OCI-LY3 (cell line): ENCODE results near the gene BIRC5.
"Not testable (repeated sequence)": the region's sequence is repeated elsewhere in the genome, so short reads cannot be mapped to it uniquely, and the experiment has no call there.

ENCODE experiments used
- H2AFZ ChIP-seq: fragments of 200-600, 300-600 bp; shearing (Covaris generic); 2 replicates; pipeline ENCODE4 v1.6.0; 2014; ENCODE audit warnings: antibody characterized with exemption, low read depth, low read length
- H3K27ac ChIP-seq: fragments of 200-600, 300-600 bp; sonication (generic); 2 replicates; pipeline ENCODE4 v1.5.1; 2014; ENCODE audit warnings: mild to moderate bottlenecking, low read length, moderate library complexity, mixed read lengths
- H3K27me3 ChIP-seq: fragments of 200-600, 300-600 bp; sonication (generic); 2 replicates; pipeline ENCODE4 v1.6.1; 2014; ENCODE audit warnings: low read depth, low read length, mixed read lengths
- H3K36me3 ChIP-seq: fragments of 200-600, 300-600 bp; sonication (generic); replicated peaks from 2 replicates; pipeline ENCODE3; 2014; ENCODE audit warnings: low read depth, low read length, mixed read lengths
- H3K4me1 ChIP-seq: fragments of 300-600, 200-600 bp; sonication (generic); 2 replicates; pipeline ENCODE4 v1.6.1; 2014; ENCODE audit warnings: low read length, mixed read lengths
- H3K4me2 ChIP-seq: fragments of 200-600, 300-600 bp; sonication (generic); 2 replicates; pipeline ENCODE4 v1.6.1; 2014; ENCODE audit warnings: low read length, mixed read lengths
- H3K4me3 ChIP-seq: fragments of 300-600, 200-600 bp; sonication (generic); 2 replicates; pipeline ENCODE4 v1.5.1; 2014; ENCODE audit warnings: antibody characterized with exemption, mild to moderate bottlenecking, low read length, moderate library complexity
- H3K79me2 ChIP-seq: fragments of 300-600, 200-600 bp; shearing (Covaris generic); 2 replicates; pipeline ENCODE4 v1.6.1; 2014; ENCODE audit warnings: mild to moderate bottlenecking, low read length, mixed read lengths
- H3K9ac ChIP-seq: fragments of 300-600, 200-600 bp; shearing (Covaris generic); 2 replicates; pipeline ENCODE4 v1.6.0; 2014; ENCODE audit warnings: mild to moderate bottlenecking, low read length, moderate library complexity
- H3K9me3 ChIP-seq: fragments of 200-600, 300-600 bp; shearing (Covaris generic); 2 replicates; pipeline ENCODE4 v1.6.1; 2014; ENCODE audit warnings: low read length, mixed read lengths; ENCODE audit not compliant: insufficient read depth
- H4K20me1 ChIP-seq: fragments of 200-600, 300-600 bp; sonication (generic); 2 replicates; pipeline ENCODE4 v1.6.1; 2016; ENCODE audit warnings: low read length, mixed read lengths; ENCODE audit not compliant: insufficient read depth
- CTCF ChIP-seq: fragments of 200-600, 300-600 bp; sonication (generic); IDR thresholded peaks from 2 replicates; pipeline ENCODE4 v1.5.1; 2014; ENCODE audit warnings: antibody characterized with exemption, low read length, low read depth
- EZH2phosphoT487 ChIP-seq: fragments of 200-600 bp; shearing (Covaris generic); IDR thresholded peaks from 2 replicates; pipeline ENCODE4 v1.6.1; 2018; ENCODE audit warnings: antibody characterized with exemption, mixed run types, low read depth

The BIRC5 gene

DNA sequence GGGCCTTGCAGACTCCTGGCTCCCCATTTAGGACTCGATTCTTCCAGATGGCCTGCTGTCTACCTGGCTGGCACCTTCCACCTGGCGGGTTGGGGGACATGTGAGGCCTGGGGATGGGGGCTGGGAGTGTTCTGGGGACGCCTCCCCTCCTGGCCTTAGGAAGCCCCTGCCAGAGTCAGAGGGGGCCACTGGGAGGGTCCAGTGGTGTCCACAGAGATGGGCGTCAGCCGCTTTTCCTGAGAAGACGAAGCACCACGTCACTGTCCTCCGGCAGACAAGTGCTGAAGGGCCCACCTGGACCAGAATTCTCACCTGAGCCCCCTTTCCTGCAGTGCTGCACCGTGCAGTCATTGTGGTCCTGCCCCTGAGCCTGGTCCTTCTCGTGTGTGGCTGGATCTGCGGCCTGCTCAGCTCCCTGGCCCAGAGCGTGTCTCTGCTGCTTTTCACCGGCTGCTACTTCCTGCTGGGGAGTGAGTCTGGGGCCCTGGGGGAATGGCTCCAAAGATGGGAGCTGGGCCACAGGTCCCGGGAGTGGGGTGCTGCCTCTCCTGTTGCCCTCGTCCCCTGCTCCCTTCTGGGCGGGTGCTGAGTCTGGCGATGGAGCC lies 20.3 kb downstream of the BIRC5 start:
- Histone ChIP-seq H3K4me3 (no peak overlapping the region), H3K27ac (no peak overlapping the region), H3K27me3 (peaks cover 7% of the 10 kb centered on the region; the same call in 1 of the 2 replicates), H3K79me2 (no peaks in the 10 kb centered on the region), H4K20me1 (no peaks in the 10 kb centered on the region), H2AFZ (no peak overlapping the region), H3K36me3 (no peaks in the 10 kb centered on the region), H3K4me2 (no peak overlapping the region), H3K9me3 (no peaks in the 10 kb centered on the region), H3K4me1 (peaks cover 18% of the 10 kb centered on the region), H3K9ac (no peak overlapping the region)
- TF ChIP-seq CTCF (no peak), EZH2phosphoT487 (no peak)

GRCh38 chr17:78235022-78235421 lies 21.0 kb downstream of the BIRC5 start:
- H3K4me1 ChIP-seq = peaks cover 22% of the 10 kb centered on the region
- H3K36me3 ChIP-seq, H3K4me2 ChIP-seq, H3K9ac ChIP-seq, H3K9me3 ChIP-seq, H2AFZ ChIP-seq, H3K27ac ChIP-seq, H3K27me3 ChIP-seq, H3K4me3 ChIP-seq, H3K79me2 ChIP-seq, H4K20me1 ChIP-seq: not testable (repeated sequence)

DNA sequence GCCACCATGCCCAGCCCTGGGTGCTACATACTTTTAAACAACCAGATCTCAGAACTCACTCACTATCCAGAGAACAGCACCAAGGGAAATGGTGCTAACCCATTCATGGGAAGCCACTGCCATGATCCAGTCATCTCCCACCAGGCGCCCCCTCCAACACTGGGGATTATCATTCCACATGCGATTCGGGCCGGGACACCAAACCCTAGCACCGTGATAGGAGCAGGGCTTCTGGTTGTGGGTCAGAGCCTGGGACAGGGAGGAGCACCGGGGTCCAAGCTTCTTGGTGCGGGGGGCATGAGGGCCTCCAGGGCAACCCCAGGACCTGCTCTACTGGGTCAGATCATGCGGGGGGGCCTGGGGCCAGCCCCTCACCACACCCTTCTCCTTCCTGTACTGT lies 21.8 kb downstream of the BIRC5 start:
- H3K9me3 ChIP-seq = no peaks in the 10 kb centered on the region
- no peak overlapping the region for H3K9ac ChIP-seq
- H3K4me1 ChIP-seq = peaks cover 15% of the 10 kb centered on the region
- no peak overlapping the region for H2AFZ ChIP-seq
- peaks cover 2% of the 10 kb centered on the region; the same call in 1 of the 2 replicates for H3K27me3 ChIP-seq
- H3K27ac ChIP-seq = no peak overlapping the region
- H3K4me2 ChIP-seq = no peak overlapping the region
- H3K36me3 ChIP-seq = no peaks in the 10 kb centered on the region
- TF ChIP-seq CTCF = no peak
- no peak for TF ChIP-seq EZH2phosphoT487
- no peaks in the 10 kb centered on the region for H4K20me1 ChIP-seq
- no peak overlapping the region for H3K4me3 ChIP-seq
- no peaks in the 10 kb centered on the region for H3K79me2 ChIP-seq

DNA sequence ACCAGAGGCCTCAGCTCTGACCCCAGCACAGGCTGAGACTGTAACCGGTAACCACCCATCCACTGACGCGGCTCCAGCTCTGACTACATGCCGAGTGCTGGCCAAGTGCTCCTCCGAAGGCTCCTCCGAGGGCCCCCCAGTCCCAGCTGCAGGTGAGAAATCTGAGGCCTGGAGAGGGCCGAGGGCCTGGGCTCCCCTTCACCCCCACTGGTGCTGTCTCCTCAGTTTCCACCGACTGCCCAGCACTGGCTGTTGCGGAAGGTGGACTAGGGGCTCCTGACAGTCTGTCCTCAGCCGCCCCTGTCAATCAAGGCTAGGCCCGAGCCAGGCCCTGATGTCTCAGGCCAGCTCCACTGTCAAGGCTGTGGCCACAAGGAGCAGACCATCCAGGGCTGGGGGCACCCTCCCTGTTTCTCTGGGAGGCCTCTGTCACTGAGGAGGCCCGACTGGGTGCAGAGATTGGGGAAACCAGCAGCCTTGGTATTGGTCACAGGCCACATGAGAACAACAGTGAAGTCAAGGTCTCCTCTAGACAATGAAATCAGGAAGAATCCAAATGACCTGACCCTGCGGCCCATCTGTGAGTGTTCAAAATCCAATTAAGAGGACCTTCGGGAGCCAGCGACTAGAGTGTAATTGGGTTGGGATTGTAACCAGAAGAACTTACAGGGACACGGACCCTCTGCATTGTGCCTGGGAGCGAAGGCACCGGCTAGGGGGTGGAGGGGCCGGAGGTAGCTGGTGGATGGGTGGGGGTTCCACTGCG lies 22.5 kb downstream of the BIRC5 start:
- no peaks in the 10 kb centered on the region for H3K79me2 ChIP-seq
- no peak overlapping the region for H3K4me2 ChIP-seq
- no peak overlapping the region for H2AFZ ChIP-seq
- no peak for TF ChIP-seq EZH2phosphoT487
- TF ChIP-seq CTCF = no peak
- H3K4me3 ChIP-seq = no peak overlapping the region
- no peaks in the 10 kb centered on the region for H4K20me1 ChIP-seq
- H3K36me3 ChIP-seq = no peaks in the 10 kb centered on the region
- H3K4me1 ChIP-seq = peaks cover 13% of the 10 kb centered on the region
- no peaks in the 10 kb centered on the region for H3K27me3 ChIP-seq
- H3K27ac ChIP-seq = no peak overlapping the region
- no peak overlapping the region for H3K9ac ChIP-seq
- H3K9me3 ChIP-seq = no peaks in the 10 kb centered on the region
